ENCODE data around the gene HOXB5.

Gene HOXB5

GRCh38 chr17:48611681-48612455 is 18.3 kb upstream of the HOXB5 start:
- no peak overlapping the region for H3K27ac ChIP-seq
- no peak for TF ChIP-seq CTCF (conservative IDR thresholded peaks at IDR 0.05)

GRCh38 chr17:48611213-48611612 is 17.6 kb upstream of the HOXB5 start:
- no peak for TF ChIP-seq CTCF (conservative IDR thresholded peaks at IDR 0.05)
- H3K27ac ChIP-seq = peak overlapping the region; percentile 49; the same call in 1 of the 2 replicates

- no peak for TF ChIP-seq CTCF (conservative IDR thresholded peaks at IDR 0.05)
Measured at GRCh38 chr17:48610282-48611211, 17.0 kb upstream of the HOXB5 start, which contains the start of gene HOXB7. Gene HOXB7, minus strand, starts transcription at chr17:48611017. Its CDS starts 99 bp downstream, at chr17:48610918.

GRCh38 chr17:48609759-48610281 is 16.2 kb upstream of the HOXB5 start:
- TF ChIP-seq CTCF (conservative IDR thresholded peaks at IDR 0.05) = no peak
- peak overlapping the region; percentile 49; the same call in 1 of the 2 replicates for H3K27ac ChIP-seq

More at GRCh38 chr17:48610282-48611211, 17.0 kb upstream of the HOXB5 start, which contains the start of gene HOXB7:
- peak within 1 kb of the TSS; percentile 49; the same call in 1 of the 2 replicates for H3K27ac ChIP-seq

- no peak for TF ChIP-seq CTCF (conservative IDR thresholded peaks at IDR 0.05)
Measured at GRCh38 chr17:48609033-48609432, 15.5 kb upstream of the HOXB5 start.

GRCh38 chr17:48608494-48608834 is 14.9 kb upstream of the HOXB5 start:
- no peak for TF ChIP-seq CTCF (conservative IDR thresholded peaks at IDR 0.05)
- H3K27ac ChIP-seq = no peak overlapping the region

More at GRCh38 chr17:48609033-48609432, 15.5 kb upstream of the HOXB5 start:
- no peak overlapping the region for H3K27ac ChIP-seq

All from VCaP (cell line).